ENCODE results near the gene DNAH1. TPM values are rescaled to one million over a fixed set of nuclear protein-coding genes. Genes with fewer than 3 reads are reported as not detected.

Gene DNAH1
- total RNA-seq, 2 experiments from 2014 or later = 13.2 to 13.5 TPM

DNA sequence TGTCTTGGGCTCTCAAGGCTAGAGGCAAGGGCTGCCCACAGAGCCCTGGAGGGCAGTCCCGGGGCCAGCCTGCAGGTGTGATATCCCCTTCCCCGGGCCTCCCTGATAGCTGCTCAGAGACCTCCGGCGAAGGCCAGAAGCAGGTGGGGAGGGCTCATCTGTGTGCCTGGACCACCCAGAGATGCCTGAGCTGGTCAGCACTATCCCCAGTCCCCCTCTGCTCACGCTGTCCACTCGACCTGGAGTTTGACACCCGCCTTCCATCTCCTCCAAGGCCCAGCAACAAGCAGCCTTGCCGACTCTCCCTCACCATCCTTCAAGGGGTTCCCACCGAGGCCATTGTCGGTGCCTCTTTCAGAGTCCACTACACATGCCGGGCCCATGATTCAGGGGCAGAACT is 39.4 kb downstream of the DNAH1 start:
- Mint-ChIP-seq H3K9me3 (no peaks in the 10 kb centered on the region), H3K4me3 (no peak overlapping the region), H3K36me3 (peaks cover 1% of the 10 kb centered on the region), H3K27ac (no peak overlapping the region), H3K27me3 (no peaks in the 10 kb centered on the region), H3K4me1 (ENCODE audit: low read depth) (no peaks in the 10 kb centered on the region)
- intact Hi-C loops (cut with micrococcal nuclease) = no loop called here
- no peak for DNase-seq
- CTCF ChIA-PET = no interaction called here
- POLR2A ChIA-PET = no interaction called here

DNA sequence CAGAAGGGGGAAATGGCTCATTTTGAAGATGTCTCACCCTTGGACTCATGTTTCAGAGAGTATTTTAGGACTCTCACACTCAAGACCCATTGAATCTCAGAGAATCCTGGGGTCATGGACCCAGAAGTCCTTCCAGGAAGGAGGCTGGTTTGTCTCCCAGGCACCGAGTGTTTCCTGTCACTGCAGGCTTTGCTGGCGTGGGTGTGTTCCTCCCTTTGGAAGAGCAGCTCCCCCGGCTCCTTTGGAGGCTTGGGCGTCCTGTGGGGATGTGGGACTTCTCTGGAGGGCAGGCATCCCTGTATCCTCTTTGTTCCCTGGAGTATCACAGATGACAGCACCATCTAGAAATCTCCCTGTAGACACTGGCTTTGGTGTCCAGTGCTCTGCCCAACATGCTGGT is 40.0 kb downstream of the DNAH1 start:
- Mint-ChIP-seq H3K36me3 (peaks cover 1% of the 10 kb centered on the region), H3K27ac (no peak overlapping the region), H3K4me1 (ENCODE audit: low read depth) (no peaks in the 10 kb centered on the region), H3K9me3 (no peaks in the 10 kb centered on the region), H3K4me3 (no peak overlapping the region), H3K27me3 (no peaks in the 10 kb centered on the region)
- no peak for DNase-seq
- intact Hi-C loops (cut with micrococcal nuclease) = no loop called here
- ChIA-PET CTCF (no interaction called here), POLR2A (no interaction called here)

DNA sequence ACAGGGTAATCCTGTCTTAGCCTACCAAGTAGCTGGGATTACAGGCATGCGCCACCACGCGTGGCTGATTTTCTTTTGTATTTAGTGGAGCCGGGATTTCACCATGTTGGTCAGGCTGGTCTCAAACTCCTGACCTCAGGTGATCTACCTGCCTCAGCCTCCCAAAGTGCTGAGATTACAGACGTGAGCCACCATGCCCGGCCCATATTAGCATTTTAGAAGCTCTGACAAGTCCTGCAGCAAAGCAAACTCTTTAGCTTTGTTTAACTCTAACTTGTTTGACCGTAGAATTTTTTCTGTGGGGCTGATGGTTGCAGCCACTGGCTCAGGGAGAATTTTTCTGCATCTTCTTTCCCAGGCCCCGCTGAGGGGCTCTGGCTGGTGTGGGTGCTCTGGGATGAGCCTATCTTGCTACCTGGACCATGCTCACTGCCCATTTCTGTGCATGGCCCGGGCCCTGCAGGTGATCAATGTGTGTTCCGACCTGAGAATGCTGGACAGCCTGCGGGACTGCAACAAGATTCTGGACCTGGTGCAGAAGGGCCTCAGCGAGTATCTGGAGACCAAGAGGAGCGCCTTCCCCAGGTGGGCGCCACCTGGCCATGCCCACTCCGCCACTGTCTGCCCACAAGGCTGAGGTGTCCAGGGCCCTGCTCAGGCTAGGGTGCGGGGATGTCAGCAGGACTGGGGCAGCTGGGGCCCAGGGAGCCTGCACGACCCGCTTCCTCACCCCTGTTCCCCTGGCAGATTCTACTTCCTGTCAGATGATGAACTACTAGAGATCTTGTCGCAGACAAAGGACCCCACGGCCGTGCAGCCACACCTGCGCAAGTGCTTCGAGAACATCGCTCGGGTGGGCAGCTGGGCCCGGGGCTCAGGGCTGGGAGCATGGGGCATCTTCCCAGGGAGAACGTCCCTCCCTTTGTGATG is 41.3 kb downstream of the DNAH1 start:
- Mint-ChIP-seq H3K9me3 (no peaks in the 10 kb centered on the region), H3K27me3 (no peaks in the 10 kb centered on the region), H3K36me3 (peaks cover 1% of the 10 kb centered on the region), H3K27ac (no peak overlapping the region), H3K4me1 (ENCODE audit: low read depth) (no peaks in the 10 kb centered on the region), H3K4me3 (no peak overlapping the region)
- CTCF ChIA-PET = no interaction called here
- intact Hi-C loops (cut with micrococcal nuclease) = no loop called here
- POLR2A ChIA-PET = no interaction called here
- DNase-seq = no peak

- Mint-ChIP-seq H3K9me3 (no peaks in the 10 kb centered on the region), H3K27ac (no peak overlapping the region), H3K4me3 (no peak overlapping the region), H3K27me3 (no peaks in the 10 kb centered on the region), H3K4me1 (ENCODE audit: low read depth) (no peaks in the 10 kb centered on the region), H3K36me3 (no peaks in the 10 kb centered on the region)
- CTCF ChIA-PET = no interaction called here
- no peak for DNase-seq
- POLR2A ChIA-PET = no interaction called here
- intact Hi-C loops (cut with micrococcal nuclease) = no loop called here
These were observed 42.3 kb downstream of the DNAH1 start for GRCh38 chr3:52358362-52358940.

DNA sequence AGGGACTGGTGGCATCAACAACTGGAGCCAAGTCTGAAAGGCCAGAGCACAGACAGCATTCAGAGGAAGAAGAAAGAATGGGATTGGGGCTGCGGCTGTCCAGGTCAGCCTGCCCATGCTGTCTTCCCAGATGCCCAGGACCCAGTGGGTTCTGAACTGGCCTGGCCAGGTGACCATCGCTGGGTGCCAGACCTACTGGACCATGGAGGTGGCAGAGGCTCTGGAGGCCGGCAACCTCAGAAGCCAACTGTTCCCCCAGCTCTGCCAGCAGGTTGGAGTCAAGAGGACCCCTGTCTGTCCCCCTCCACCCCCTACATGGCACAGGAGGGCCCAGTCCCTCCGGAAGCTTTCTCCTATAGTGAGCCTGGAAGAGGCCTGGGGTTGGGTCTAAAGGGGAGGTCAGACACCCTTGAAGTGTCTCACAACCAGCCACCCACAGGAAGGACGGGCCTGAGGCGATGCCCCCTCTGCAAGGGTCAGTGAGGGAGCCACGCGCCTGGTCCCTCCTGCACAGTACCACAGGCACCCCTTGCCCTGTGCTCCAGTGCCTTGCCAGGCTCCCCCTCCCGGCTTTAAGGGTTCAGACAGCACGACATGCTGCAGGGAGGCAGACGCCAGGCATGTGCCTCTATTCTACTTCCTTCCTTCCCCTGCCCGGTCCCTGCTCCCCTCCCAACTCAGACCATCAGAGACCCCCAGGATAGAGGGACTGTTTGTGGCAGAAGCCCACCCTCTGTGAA is 43.2 kb downstream of the DNAH1 start:
- H3K4me1 Mint-ChIP-seq (ENCODE audit: low read depth) = no peaks in the 10 kb centered on the region
- H3K27ac Mint-ChIP-seq = no peak overlapping the region
- no peak overlapping the region for H3K4me3 Mint-ChIP-seq
- DNase-seq = no peak
- peaks cover 2% of the 10 kb centered on the region for H3K36me3 Mint-ChIP-seq
- CTCF ChIA-PET = no interaction called here
- POLR2A ChIA-PET = no interaction called here
- H3K27me3 Mint-ChIP-seq = no peaks in the 10 kb centered on the region
- H3K9me3 Mint-ChIP-seq = no peaks in the 10 kb centered on the region
- intact Hi-C loops (cut with micrococcal nuclease) = no loop called here

DNA sequence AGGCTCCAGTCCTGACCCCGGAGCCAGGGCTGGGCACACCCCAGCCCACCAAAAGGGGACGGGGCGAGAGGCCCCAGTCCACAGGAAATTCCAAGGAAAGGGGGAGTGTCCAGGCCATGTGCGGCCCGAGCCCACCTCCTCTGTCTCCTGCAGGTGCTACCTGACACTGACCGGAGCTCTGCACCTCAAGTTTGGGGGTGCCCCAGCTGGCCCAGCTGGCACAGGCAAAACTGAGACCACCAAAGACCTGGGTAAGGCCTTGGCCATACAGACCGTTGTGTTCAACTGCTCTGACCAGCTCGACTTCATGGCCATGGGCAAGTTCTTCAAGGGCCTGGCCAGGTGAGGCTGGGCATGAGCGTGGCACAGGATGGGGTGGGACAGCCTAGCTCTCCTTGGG is 44.9 kb downstream of the DNAH1 start:
- DNase-seq = no peak
- intact Hi-C loops (cut with micrococcal nuclease) = no loop called here
- POLR2A ChIA-PET = no interaction called here
- CTCF ChIA-PET = interaction anchor here (1.1 kb wide), 1 partner anchor 22 kb away, joined by 3 read pairs; no protein-coding TSS in a partner anchor
- Mint-ChIP-seq H3K36me3 (peaks cover 7% of the 10 kb centered on the region), H3K4me1 (ENCODE audit: low read depth) (no peaks in the 10 kb centered on the region), H3K4me3 (no peak overlapping the region), H3K9me3 (no peaks in the 10 kb centered on the region), H3K27me3 (no peaks in the 10 kb centered on the region), H3K27ac (no peak overlapping the region)

- Mint-ChIP-seq H3K36me3 (peaks cover 7% of the 10 kb centered on the region), H3K4me3 (no peak overlapping the region), H3K27ac (no peak overlapping the region), H3K4me1 (ENCODE audit: low read depth) (no peaks in the 10 kb centered on the region), H3K9me3 (no peaks in the 10 kb centered on the region), H3K27me3 (no peaks in the 10 kb centered on the region)
- POLR2A ChIA-PET = no interaction called here
- CTCF ChIA-PET = interaction anchor here (1.1 to 2.3 kb wide), 2 partner anchors 22 to 141 kb away, joined by 3 to 6 read pairs; no protein-coding TSS in a partner anchor
- intact Hi-C loops (cut with micrococcal nuclease) = no loop called here
- DNase-seq = no peak
These were observed 45.3 kb downstream of the DNAH1 start for GRCh38 chr3:52361454-52361853.

DNA sequence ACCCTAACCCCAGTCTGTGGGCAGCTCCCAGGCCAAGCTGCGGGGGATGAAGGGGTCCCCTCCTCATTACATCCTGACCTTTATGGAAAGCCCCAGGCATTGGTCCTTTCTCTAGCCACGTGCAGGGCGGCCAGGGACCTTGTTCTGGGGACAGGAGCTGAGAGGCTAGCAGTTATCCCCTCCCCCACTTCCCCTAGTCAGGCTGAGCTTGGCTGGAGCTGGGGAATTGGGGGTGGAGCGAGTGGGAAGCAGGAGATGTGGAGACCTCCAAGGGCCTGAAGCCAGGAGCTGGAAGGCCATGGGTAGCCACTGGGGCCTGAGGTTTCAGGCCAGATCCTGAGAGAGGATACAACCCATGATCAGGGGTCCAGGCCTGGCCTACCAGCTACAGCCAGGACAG is 45.8 kb downstream of the DNAH1 start:
- Mint-ChIP-seq H3K27ac (no peak overlapping the region), H3K9me3 (no peaks in the 10 kb centered on the region), H3K4me3 (no peak overlapping the region), H3K36me3 (peaks cover 7% of the 10 kb centered on the region), H3K27me3 (no peaks in the 10 kb centered on the region), H3K4me1 (ENCODE audit: low read depth) (no peaks in the 10 kb centered on the region)
- no peak for DNase-seq
- POLR2A ChIA-PET = no interaction called here
- intact Hi-C loops (cut with micrococcal nuclease) = no loop called here
- CTCF ChIA-PET = interaction anchor here (1.1 to 2.3 kb wide), 3 partner anchors 23 to 160 kb away, joined by 3 to 6 read pairs (median 3); no protein-coding TSS in a partner anchor

DNA sequence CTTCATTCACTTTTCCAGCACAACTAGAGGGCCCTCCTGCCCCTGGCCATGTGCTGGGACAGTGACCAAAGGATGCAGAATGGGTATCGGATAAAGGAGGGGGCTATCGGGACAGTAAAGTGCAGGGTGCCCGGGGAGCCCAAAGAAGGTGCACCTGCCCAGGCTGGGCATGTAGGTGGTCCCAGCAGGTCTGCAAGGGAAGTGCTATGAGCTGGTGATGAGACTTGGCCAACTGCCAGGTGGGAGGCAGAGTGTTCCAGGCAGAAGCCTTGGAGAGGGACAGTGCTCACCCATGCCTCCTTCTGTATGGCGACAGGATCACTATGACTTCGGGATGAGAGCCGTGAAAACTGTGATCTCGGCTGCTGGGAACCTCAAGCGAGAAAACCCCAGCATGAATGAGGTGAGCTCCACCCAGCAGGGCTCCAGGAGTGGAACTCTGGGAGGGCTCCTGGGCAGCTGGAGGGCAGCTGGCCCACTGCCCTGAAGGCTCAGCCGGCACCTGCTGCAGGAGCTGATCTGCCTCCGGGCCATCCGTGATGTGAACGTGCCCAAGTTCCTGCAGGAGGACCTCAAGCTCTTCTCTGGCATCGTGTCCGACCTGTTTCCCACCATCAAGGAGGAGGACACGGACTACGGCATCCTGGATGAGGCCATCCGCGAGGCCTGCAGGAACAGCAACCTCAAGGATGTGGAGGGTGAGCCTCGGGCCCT is 48.4 kb downstream of the DNAH1 start:
- DNase-seq = no peak
- ChIA-PET POLR2A (interaction anchor here (0.7 kb wide), 1 partner anchor 58 kb away, joined by 3 read pairs; no protein-coding TSS in a partner anchor), CTCF (no interaction called here)
- Mint-ChIP-seq H3K27me3 (no peaks in the 10 kb centered on the region), H3K4me3 (no peak overlapping the region), H3K4me1 (ENCODE audit: low read depth) (no peaks in the 10 kb centered on the region), H3K27ac (no peak overlapping the region), H3K36me3 (peaks cover 7% of the 10 kb centered on the region), H3K9me3 (no peaks in the 10 kb centered on the region)
- intact Hi-C loops (cut with micrococcal nuclease) = no loop called here

DNA sequence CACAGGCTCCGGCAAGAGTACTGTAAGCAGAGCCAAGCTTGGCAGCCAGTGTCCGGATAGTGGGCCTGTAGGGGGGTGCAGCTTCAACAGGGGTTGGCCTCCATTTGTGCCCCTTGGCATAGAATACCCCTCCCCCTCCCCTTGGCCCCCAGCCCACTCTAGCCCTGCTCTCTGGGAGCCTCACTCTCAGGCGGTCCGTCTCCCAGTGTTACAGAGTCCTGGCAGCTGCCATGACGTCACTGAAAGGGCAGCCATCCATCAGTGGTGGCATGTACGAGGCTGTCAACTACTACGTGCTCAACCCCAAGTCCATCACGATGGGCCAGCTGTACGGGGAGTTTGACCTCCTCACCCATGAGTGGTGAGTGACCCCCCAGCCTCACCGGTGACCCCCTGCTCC is 50.4 kb downstream of the DNAH1 start:
- Mint-ChIP-seq H3K36me3 (peaks cover 7% of the 10 kb centered on the region), H3K4me3 (no peak overlapping the region), H3K4me1 (ENCODE audit: low read depth) (no peaks in the 10 kb centered on the region), H3K27me3 (no peaks in the 10 kb centered on the region), H3K9me3 (no peaks in the 10 kb centered on the region), H3K27ac (no peak overlapping the region)
- POLR2A ChIA-PET = no interaction called here
- no peak for DNase-seq
- CTCF ChIA-PET = no interaction called here
- intact Hi-C loops (cut with micrococcal nuclease) = no loop called here

- DNase-seq = no peak
- peaks cover 3% of the 10 kb centered on the region for H3K4me1 Mint-ChIP-seq (ENCODE audit: low read depth)
These were observed 52.1 kb downstream of the DNAH1 start for GRCh38 chr3:52367891-52368880.

More at GRCh38 chr3:52367891-52368880, 52.1 kb downstream of the DNAH1 start:
- H3K27me3 Mint-ChIP-seq = no peaks in the 10 kb centered on the region
- no peak overlapping the region for H3K27ac Mint-ChIP-seq
- ChIA-PET POLR2A (no interaction called here), CTCF (no interaction called here)
- no peak overlapping the region for H3K4me3 Mint-ChIP-seq
- intact Hi-C loops (cut with micrococcal nuclease) = no loop called here
- H3K36me3 Mint-ChIP-seq = peaks cover 8% of the 10 kb centered on the region
- H3K9me3 Mint-ChIP-seq = no peaks in the 10 kb centered on the region

Data from activated CD4-positive, alpha-beta memory T cell treated with anti-CD3 and anti-CD28 coated beads for 36 hours (primary cell).